Type B pancreatic cell (in vitro differentiated cells): ENCODE results near the gene CHID1. TPM values are rescaled to one million over a fixed set of nuclear protein-coding genes. Genes with fewer than 3 reads are reported as not detected.

Experiments
- DNase-seq: peaks from one replicate; pipeline ENCODE4 v3.0.0; 2021; ENCODE audit warnings: mixed read lengths; ENCODE audit not compliant: unreplicated experiment; ENCODE audit errors: extremely low spot score
- H3K27ac Mint-ChIP-seq: 2 replicates; pipeline ENCODE4 v1.8.0; 2021; ENCODE audit warnings: mild to moderate bottlenecking, mixed read lengths
- H3K27me3 Mint-ChIP-seq: 2 replicates; pipeline ENCODE4 v1.8.0; 2021; ENCODE audit warnings: mixed read lengths
- H3K36me3 Mint-ChIP-seq: 2 replicates; pipeline ENCODE4 v1.8.0; 2021; ENCODE audit warnings: mixed read lengths
- H3K4me1 Mint-ChIP-seq: one replicate; pipeline ENCODE4 v1.8.0; 2021; ENCODE audit warnings: mixed read lengths; ENCODE audit not compliant: unreplicated experiment
- H3K4me3 Mint-ChIP-seq: 2 replicates; pipeline ENCODE4 v1.8.0; 2021; ENCODE audit warnings: mild to moderate bottlenecking, mixed read lengths
- H3K9me3 Mint-ChIP-seq: 2 replicates; pipeline ENCODE4 v1.8.0; 2021; ENCODE audit warnings: mixed read lengths
- total RNA-seq: library from RNA; stranded (reverse); gene quantifications from 2 replicates; pipeline ENCODE4 v1.2.1, GENCODE V29; 2021; ENCODE audit warnings: low replicate concordance
- TF ChIP-seq, protein P1 (sequence below): fragments of 200-600 bp; sonication (generic); conservative IDR thresholded peaks from 2 replicates; pipeline ENCODE4 v1.5.0; 2021; ENCODE audit warnings: antibody characterized with exemption, mild to moderate bottlenecking

Gene CHID1
- total RNA-seq, 1 donor from 2014 or later = 98.9 TPM

DNA sequence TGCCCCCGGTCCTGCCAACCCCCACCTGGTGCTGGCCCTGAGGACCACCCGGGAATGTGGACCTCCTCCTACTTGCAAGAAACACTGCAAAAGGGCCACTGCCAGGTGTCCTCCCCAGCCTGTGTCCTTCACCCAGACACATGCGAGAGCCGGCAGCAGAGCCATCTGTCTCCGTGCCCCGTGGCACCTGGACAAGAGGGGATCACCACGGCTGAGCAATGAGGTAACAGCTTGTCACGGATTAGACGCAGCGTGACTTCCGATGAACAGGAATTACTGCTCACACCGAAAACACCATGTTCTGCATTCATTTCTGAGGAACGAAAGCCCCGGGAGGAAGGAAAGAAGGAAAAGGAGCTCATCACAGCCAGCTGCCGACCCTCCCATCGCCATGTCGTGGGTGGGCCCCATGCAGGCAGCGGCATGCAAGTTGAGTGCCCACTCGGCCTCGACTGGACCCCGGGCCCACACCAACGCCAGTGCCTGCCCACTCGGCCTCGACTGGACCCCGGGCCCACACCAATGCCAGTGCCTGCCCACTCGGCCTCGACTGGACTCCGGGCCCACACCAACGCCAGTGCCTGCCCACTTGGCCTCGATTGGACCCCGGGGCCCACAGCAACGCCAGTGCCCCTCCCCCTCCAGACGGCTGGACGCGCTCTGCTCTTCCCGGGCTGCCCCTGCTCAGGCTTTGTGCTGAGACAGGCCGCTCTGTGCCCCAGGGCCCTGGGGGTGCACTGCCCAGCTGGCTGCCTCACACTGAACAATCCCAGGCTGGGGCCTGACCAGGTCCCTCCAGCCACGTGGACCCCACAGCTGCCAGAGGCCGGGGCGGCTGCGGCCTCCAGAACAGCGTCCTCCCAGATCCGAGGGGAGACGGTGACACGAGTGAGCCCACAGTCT lies 22.0 kb downstream of the CHID1 start:
- TF ChIP-seq, protein P1, sequence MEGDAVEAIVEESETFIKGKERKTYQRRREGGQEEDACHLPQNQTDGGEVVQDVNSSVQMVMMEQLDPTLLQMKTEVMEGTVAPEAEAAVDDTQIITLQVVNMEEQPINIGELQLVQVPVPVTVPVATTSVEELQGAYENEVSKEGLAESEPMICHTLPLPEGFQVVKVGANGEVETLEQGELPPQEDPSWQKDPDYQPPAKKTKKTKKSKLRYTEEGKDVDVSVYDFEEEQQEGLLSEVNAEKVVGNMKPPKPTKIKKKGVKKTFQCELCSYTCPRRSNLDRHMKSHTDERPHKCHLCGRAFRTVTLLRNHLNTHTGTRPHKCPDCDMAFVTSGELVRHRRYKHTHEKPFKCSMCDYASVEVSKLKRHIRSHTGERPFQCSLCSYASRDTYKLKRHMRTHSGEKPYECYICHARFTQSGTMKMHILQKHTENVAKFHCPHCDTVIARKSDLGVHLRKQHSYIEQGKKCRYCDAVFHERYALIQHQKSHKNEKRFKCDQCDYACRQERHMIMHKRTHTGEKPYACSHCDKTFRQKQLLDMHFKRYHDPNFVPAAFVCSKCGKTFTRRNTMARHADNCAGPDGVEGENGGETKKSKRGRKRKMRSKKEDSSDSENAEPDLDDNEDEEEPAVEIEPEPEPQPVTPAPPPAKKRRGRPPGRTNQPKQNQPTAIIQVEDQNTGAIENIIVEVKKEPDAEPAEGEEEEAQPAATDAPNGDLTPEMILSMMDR = no peak
- DNase-seq = no peak
- Mint-ChIP-seq H3K4me3 (no peak overlapping the region), H3K4me1 (no peaks in the 10 kb centered on the region), H3K9me3 (no peaks in the 10 kb centered on the region), H3K27ac (no peak overlapping the region), H3K36me3 (no peaks in the 10 kb centered on the region), H3K27me3 (no peaks in the 10 kb centered on the region)

DNA sequence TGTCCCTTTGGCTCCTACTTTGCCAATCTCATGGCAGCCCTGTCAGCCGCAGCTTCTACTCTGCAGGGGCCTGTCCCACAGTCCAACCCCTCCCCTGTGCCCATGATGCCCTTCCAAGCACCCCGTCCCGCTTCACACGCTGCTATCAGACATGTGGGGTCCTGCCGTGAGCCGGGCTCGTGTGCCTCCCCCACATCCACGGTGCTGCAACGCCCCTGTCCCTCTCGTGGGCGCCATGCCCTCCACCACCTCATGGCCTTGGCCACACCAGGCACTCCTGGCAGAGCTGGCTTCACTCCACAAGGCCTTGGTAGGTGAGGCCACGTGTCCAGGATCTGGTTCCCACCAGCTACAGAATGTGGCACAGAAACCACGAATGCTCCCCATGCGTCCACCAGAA lies 23.0 kb downstream of the CHID1 start:
- no peaks in the 10 kb centered on the region for H3K27me3 Mint-ChIP-seq
- peaks cover under 1% of the 10 kb centered on the region for H3K36me3 Mint-ChIP-seq
- H3K27ac Mint-ChIP-seq = no peak overlapping the region
- no peaks in the 10 kb centered on the region for H3K4me1 Mint-ChIP-seq
- TF ChIP-seq, protein P1 = no peak
- no peak for DNase-seq
- H3K9me3 Mint-ChIP-seq = no peaks in the 10 kb centered on the region
- H3K4me3 Mint-ChIP-seq = no peak overlapping the region

- TF ChIP-seq, protein P1 = no peak
- no peak for DNase-seq
- H3K36me3 Mint-ChIP-seq = peaks cover 3% of the 10 kb centered on the region
- no peaks in the 10 kb centered on the region for H3K27me3 Mint-ChIP-seq
- no peaks in the 10 kb centered on the region for H3K9me3 Mint-ChIP-seq
- no peak overlapping the region for H3K4me3 Mint-ChIP-seq
- no peaks in the 10 kb centered on the region for H3K4me1 Mint-ChIP-seq
- H3K27ac Mint-ChIP-seq = no peak overlapping the region
Observed at GRCh38 chr11:886568-886967, 24.0 kb downstream of the CHID1 start.

DNA sequence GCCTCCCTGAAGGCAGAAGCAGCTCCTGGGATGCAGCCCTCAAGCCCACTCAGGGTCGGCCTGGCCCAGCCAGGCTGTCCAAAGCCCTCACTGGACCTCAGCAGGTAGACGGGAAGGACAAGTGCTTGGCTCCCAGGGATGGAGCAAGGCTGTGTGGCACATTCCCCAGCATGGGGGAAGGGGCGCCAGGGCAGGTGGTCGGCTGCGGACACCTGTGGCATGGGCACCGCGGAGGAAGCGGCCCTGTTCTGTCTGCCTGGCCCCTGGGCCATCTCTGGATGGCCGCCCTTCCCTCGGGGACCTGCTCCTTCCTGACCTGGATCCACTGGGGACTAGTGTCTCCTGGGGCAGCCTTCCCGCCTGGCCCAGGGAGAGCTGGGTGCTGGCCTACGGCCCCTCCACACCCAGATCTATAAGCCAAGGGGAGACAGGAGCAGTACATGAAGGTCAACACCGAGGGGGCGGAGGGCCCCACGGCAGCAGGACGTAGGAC lies 26.0 kb downstream of the CHID1 start:
- H3K9me3 Mint-ChIP-seq = no peaks in the 10 kb centered on the region
- no peak overlapping the region for H3K27ac Mint-ChIP-seq
- H3K27me3 Mint-ChIP-seq = no peaks in the 10 kb centered on the region

GRCh38 chr11:883527-883926 lies 27.1 kb downstream of the CHID1 start:
- TF ChIP-seq, protein P1 = no peak
- DNase-seq = no peak
- no peaks in the 10 kb centered on the region for H3K4me1 Mint-ChIP-seq

More for the DNA sequence above, 26.0 kb downstream of the CHID1 start:
- DNase-seq = no peak
- TF ChIP-seq, protein P1 = no peak
- Mint-ChIP-seq H3K36me3 (peaks cover 3% of the 10 kb centered on the region), H3K4me1 (no peaks in the 10 kb centered on the region), H3K4me3 (no peak overlapping the region)

More at GRCh38 chr11:883527-883926, 27.1 kb downstream of the CHID1 start:
- Mint-ChIP-seq H3K27ac (no peak overlapping the region), H3K27me3 (no peaks in the 10 kb centered on the region), H3K4me3 (no peak overlapping the region), H3K9me3 (no peaks in the 10 kb centered on the region), H3K36me3 (peaks cover 3% of the 10 kb centered on the region)
